NCI-H2081 (cell line): ENCODE data around the gene ETHE1.
"Not testable (repeated sequence)": the region's sequence is repeated elsewhere in the genome, so short reads cannot be mapped to it uniquely, and the experiment has no call there.

ENCODE experiments used
- DNase-seq, 2 experiments: peaks; one replicate each; lab custom pipeline; 2025; lab: John Stamatoyannopoulos, UW

Gene ETHE1

GRCh38 chr19:43523696-43524095 is 3.3 kb downstream of the ETHE1 start:
- DNase-seq = not testable (repeated sequence)

- DNase-seq = no peak
Measured at GRCh38 chr19:43522929-43523328, 4.1 kb downstream of the ETHE1 start.

- DNase-seq = peak; percentile 71 to 84
Measured at GRCh38 chr19:43519436-43520088, 7.4 kb downstream of the ETHE1 start.

GRCh38 chr19:43518051-43518450 is 8.9 kb downstream of the ETHE1 start:
- no peak for DNase-seq

GRCh38 chr19:43512399-43512798 is 14.6 kb downstream of the ETHE1 start:
- not testable (repeated sequence) for DNase-seq

- DNase-seq = no peak
Measured at GRCh38 chr19:43511324-43511723, 15.7 kb downstream of the ETHE1 start.

- DNase-seq = no peak
Measured at GRCh38 chr19:43510713-43511112, 16.3 kb downstream of the ETHE1 start.

- no peak for DNase-seq
Measured at GRCh38 chr19:43507880-43508279, 19.1 kb downstream of the ETHE1 start.

GRCh38 chr19:43506629-43507028 is 20.4 kb downstream of the ETHE1 start:
- no peak for DNase-seq

GRCh38 chr19:43505941-43506340 is 21.1 kb downstream of the ETHE1 start:
- no peak for DNase-seq

- no peak for DNase-seq
Measured at GRCh38 chr19:43505186-43505456, 21.9 kb downstream of the ETHE1 start.

GRCh38 chr19:43504426-43505185 is 22.4 kb downstream of the ETHE1 start, which contains the start of gene PHLDB3:
TSS of gene PHLDB3 (minus strand) at chr19:43504746. CDS start at chr19:43504118, 628 bp downstream.
- DNase-seq = peak; percentile 46 to 65

GRCh38 chr19:43503501-43504425 is 23.2 kb downstream of the ETHE1 start:
- peak; percentile 81 to 85 for DNase-seq

GRCh38 chr19:43502419-43502976 is 24.5 kb downstream of the ETHE1 start:
- no peak for DNase-seq

GRCh38 chr19:43501661-43502418 is 25.2 kb downstream of the ETHE1 start:
- DNase-seq = no peak

- DNase-seq = no peak
Measured at GRCh38 chr19:43499042-43499441, 28.0 kb downstream of the ETHE1 start.

GRCh38 chr19:43498233-43498842 is 28.7 kb downstream of the ETHE1 start:
- no peak for DNase-seq

- DNase-seq = no peak
Measured at GRCh38 chr19:43496960-43497359, 30.0 kb downstream of the ETHE1 start.

- DNase-seq = no peak
Measured at GRCh38 chr19:43495082-43495481, 31.9 kb downstream of the ETHE1 start.

GRCh38 chr19:43490759-43491158 is 36.2 kb downstream of the ETHE1 start:
- no peak for DNase-seq

- no peak for DNase-seq
Measured at GRCh38 chr19:43489979-43490599, 36.9 kb downstream of the ETHE1 start.
